Measurements from ENCODE around the gene RNF123.

DNA sequence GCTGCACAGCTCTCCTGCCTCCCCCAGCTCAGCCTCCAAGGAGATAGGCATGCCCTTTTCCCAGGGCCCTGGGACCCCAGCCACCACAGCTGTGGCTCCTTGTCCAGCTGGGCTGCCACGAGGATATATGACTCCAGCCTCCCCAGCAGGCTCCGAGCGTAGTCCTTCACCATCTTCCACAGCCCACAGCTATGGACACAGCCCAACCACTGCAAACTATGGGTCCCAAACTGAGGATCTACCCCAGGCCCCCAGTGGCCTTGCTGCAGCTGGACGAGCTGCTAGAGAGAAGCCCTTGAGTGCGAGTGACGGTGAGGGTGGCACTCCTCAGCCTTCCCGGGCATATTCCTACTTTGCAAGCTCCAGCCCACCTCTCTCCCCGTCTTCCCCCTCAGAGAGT, 35.7 kb upstream of the RNF123 start:
- TF ChIP-seq JUND (IDR thresholded peaks at IDR 0.05) (no peak), POLR2A (IDR thresholded peaks at IDR 0.05; ENCODE audit: borderline replicate concordance, extremely low read depth, insufficient read depth, insufficient read length) (no peak), CEBPB (IDR thresholded peaks at IDR 0.05; ENCODE audit: low read depth) (no peak), CTCF (IDR thresholded peaks at IDR 0.05 in 2 of 3, conservative IDR thresholded peaks at IDR 0.05 in 1 of 3; ENCODE audit: borderline replicate concordance in 1 of 3, insufficient read depth in 1 of 3, low read depth in 2 of 3, low read length in 2 of 3) (no peak), YY1 (IDR thresholded peaks at IDR 0.05; ENCODE audit: extremely low read depth, insufficient replicate concordance, low read depth, low read length) (no peak), CBX3 (IDR thresholded peaks at IDR 0.05; ENCODE audit: low read depth) (no peak), RAD21 (IDR thresholded peaks at IDR 0.05; ENCODE audit: low read depth) (no peak), ELF1 (IDR thresholded peaks at IDR 0.05; ENCODE audit: borderline replicate concordance, low read depth) (no peak), ZFX (IDR thresholded peaks at IDR 0.05) (no peak), EZH2 (IDR thresholded peaks at IDR 0.05) (no peak), SP1 (IDR thresholded peaks at IDR 0.05; ENCODE audit: low read depth) (no peak)

All from HCT116 (cell line).